K562 (cell line): ENCODE data around the gene CDRT15. TPM values are rescaled to one million over a fixed set of nuclear protein-coding genes. Genes with fewer than 3 reads are reported as not detected.

Experiments
- DDX20 ChIP-seq: fragments of 450-650 bp; IDR thresholded peaks from 2 replicates; pipeline ENCODE4 v1.6.1; 2016; ENCODE audit warnings: missing genetic modification characterization, low read depth, mild to moderate bottlenecking, missing compliant biosample characterization, moderate library complexity
- EP300 ChIP-seq: IDR thresholded peaks from 2 replicates; pipeline ENCODE4 v1.6.1; 2012; ENCODE audit warnings: low read length, improper control_type of control experiment
- HEY1 ChIP-seq: fragments of 250-450 bp; sonication (Bioruptor Pico); IDR thresholded peaks from 2 replicates; pipeline ENCODE4 v1.5.0; 2020; ENCODE audit warnings: mild to moderate bottlenecking, moderate library complexity, borderline replicate concordance
- JUNB ChIP-seq: fragments of 450-650 bp; formaldehyde crosslinking; conservative IDR thresholded peaks from 2 replicates; pipeline ENCODE4 v1.4.0; 2020; ENCODE audit warnings: mild to moderate bottlenecking
- MEIS2 ChIP-seq: fragments of 450-650 bp; IDR thresholded peaks from 2 replicates; pipeline ENCODE4 v1.6.1; 2014; ENCODE audit warnings: mild to moderate bottlenecking; ENCODE audit not compliant: partially characterized antibody
- NONO ChIP-seq, 2 experiments: fragments of 200-400 bp in 1 of 2; fragments of 450-650 bp in 1 of 2; formaldehyde crosslinking in 1 of 2; IDR thresholded peaks; 2 replicates each; pipeline ENCODE4 v1.6.1; 2017; ENCODE audit warnings: low read depth in 2 of 2, mild to moderate bottlenecking in 2 of 2, moderate library complexity in 2 of 2, low read length in 1 of 2
- PCBP1 ChIP-seq: fragments of 200-400 bp; formaldehyde crosslinking; IDR thresholded peaks from 2 replicates; pipeline ENCODE4 v1.6.1; 2018; ENCODE audit warnings: mild to moderate bottlenecking, low read depth, low read length; ENCODE audit not compliant: poor library complexity, severe bottlenecking
- PTBP1 ChIP-seq: fragments of 200-400 bp; formaldehyde crosslinking; IDR thresholded peaks from 2 replicates; pipeline ENCODE4 v1.6.1; 2017; ENCODE audit warnings: low read depth, low read length
- TAF1 ChIP-seq: IDR thresholded peaks from 2 replicates; pipeline ENCODE4 v1.6.1; 2011; ENCODE audit warnings: mild to moderate bottlenecking, low read length, moderate library complexity; ENCODE audit not compliant: insufficient read depth, control insufficient read depth, severe bottlenecking; ENCODE audit errors: extremely low read depth
- TBL1XR1 ChIP-seq, 2 experiments: IDR thresholded peaks; 2 replicates each; pipeline ENCODE4 v1.6.1; 2012; ENCODE audit warnings: improper control_type of control experiment in 2 of 2, low read length in 2 of 2, mild to moderate bottlenecking in 1 of 2
- ZFPM2 ChIP-seq: fragments of 250-450 bp; sonication (Bioruptor Pico); IDR thresholded peaks from 2 replicates; pipeline ENCODE4 v1.5.1; 2022; ENCODE audit warnings: mild to moderate bottlenecking
- ZNF175 ChIP-seq: fragments of 200-800 bp; sonication (Bioruptor generic); IDR thresholded peaks from 2 replicates; pipeline ENCODE4 v1.6.1; 2016; ENCODE audit warnings: low read depth, mild to moderate bottlenecking, missing genetic modification characterization, missing compliant biosample characterization
- ZNF263 ChIP-seq: sonication (generic); formaldehyde crosslinking; IDR thresholded peaks from 2 replicates; pipeline ENCODE4 v1.8.0; 2022; ENCODE audit warnings: mild to moderate bottlenecking, missing genetic modification reagents, borderline replicate concordance
- ZNF384 ChIP-seq: IDR thresholded peaks from 2 replicates; pipeline ENCODE4 v1.6.1; 2012; ENCODE audit warnings: low read depth, low read length, improper control_type of control experiment
- polyA plus RNA-seq, 8 experiments: library from polyadenylated mRNA; depleted of rRNA in 4 of 8; stranded (reverse) in 5 of 8; unstranded in 3 of 8; fragments of >200 nt; fragmentation: Nextera tagmentation in 2 of 8; fragmentation: Illumina TruSeq in 1 of 8; extraction: Ambion mirVana in 2 of 8; extraction: Trizol in 1 of 8; gene quantifications; 2 replicates each; pipeline versions ENCODE4 v1.2.1 to v1.2.3, GENCODE V29; 2011 to 2014; ENCODE audit warnings: inconsistent platforms in 1 of 8, missing spikeins in 1 of 8
- total RNA-seq, 7 experiments: library from RNA; depleted of rRNA in 6 of 7; stranded (reverse); fragments of >200 nt in 6 of 7; fragmentation: Illumina TruSeq in 2 of 7; extraction: Trizol in 2 of 7; gene quantifications; 2 replicates each; pipeline versions ENCODE4 v1.2.1 to v1.2.3, GENCODE V29; 2011 to 2021; ENCODE audit warnings: low replicate concordance in 1 of 7
- TF ChIP-seq, protein P1 (sequence below): sonication (generic); formaldehyde crosslinking; IDR thresholded peaks from 2 replicates; pipeline ENCODE4 v1.8.0; 2023; ENCODE audit warnings: mild to moderate bottlenecking, missing genetic modification reagents
- TF ChIP-seq, protein P2 (sequence below): fragments of 450-650 bp; IDR thresholded peaks from 2 replicates; pipeline ENCODE4 v1.6.1; 2014; ENCODE audit warnings: low read depth, mild to moderate bottlenecking, moderate library complexity, borderline replicate concordance
- TF ChIP-seq, protein P3 (sequence below): sonication (generic); formaldehyde crosslinking; IDR thresholded peaks from 2 replicates; pipeline ENCODE4 v1.8.1; 2023; ENCODE audit warnings: mild to moderate bottlenecking, missing genetic modification reagents, moderate library complexity
- TF ChIP-seq, protein P4 (sequence below): fragments of 450-650 bp; IDR thresholded peaks from 2 replicates; pipeline ENCODE4 v1.6.1; 2016; ENCODE audit warnings: low read depth, mild to moderate bottlenecking, moderate library complexity
- TF ChIP-seq, protein P5 (sequence below): sonication (generic); formaldehyde crosslinking; IDR thresholded peaks from 2 replicates; pipeline ENCODE4 v1.8.1; 2023; ENCODE audit warnings: mild to moderate bottlenecking, missing genetic modification reagents

The CDRT15 gene
- total and polyA plus RNA-seq, 9 of the 15 experiments (the other 6 are each of a cell fraction or from before 2014, with no cell fraction given): not detected

DNA sequence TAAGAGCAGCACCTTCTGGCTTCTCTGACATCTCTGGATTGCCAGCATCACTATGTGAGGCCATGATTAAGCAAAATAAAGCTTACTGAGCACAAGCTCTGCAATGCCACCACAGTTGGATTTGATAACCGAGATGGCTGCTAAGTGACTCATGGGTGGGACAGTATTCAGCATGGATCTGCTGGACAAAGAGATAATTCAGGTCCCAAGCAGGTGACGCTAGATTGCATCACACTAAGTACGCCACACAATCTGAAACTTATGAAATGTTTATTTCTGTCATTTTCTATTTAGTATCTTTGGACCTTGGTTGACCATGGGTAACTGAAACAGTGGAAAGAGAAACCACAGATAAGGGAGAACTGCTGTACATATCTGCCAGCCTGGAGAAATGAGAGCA is 27.4 kb downstream of the CDRT15 start (continued):
- TF ChIP-seq MEIS2 (peak; percentile 24), ZNF263 (CRISPR knock-in tag) (no peak), ZNF384 (no peak), PCBP1 (no peak), HEY1 (CRISPR knock-in tag) (no peak), NONO (IDR thresholded peaks at IDR 0.05; ENCODE audit: low read depth in 2 of 2, low read length in 1 of 2) (no peak), TAF1 (no peak), DDX20 (tag) (no peak), ZNF175 (CRISPR knock-in tag) (no peak), JUNB (no peak), PTBP1 (no peak), EP300 (peak; percentile 78), ZFPM2 (CRISPR knock-in tag) (no peak), TBL1XR1 (IDR thresholded peaks at IDR 0.05; ENCODE audit: low read length in 2 of 2) (0 out of 4 replicates have a peak, but pooled peaks of 1 of the 2 experiments have one; percentile 14)
- TF ChIP-seq, protein P1, sequence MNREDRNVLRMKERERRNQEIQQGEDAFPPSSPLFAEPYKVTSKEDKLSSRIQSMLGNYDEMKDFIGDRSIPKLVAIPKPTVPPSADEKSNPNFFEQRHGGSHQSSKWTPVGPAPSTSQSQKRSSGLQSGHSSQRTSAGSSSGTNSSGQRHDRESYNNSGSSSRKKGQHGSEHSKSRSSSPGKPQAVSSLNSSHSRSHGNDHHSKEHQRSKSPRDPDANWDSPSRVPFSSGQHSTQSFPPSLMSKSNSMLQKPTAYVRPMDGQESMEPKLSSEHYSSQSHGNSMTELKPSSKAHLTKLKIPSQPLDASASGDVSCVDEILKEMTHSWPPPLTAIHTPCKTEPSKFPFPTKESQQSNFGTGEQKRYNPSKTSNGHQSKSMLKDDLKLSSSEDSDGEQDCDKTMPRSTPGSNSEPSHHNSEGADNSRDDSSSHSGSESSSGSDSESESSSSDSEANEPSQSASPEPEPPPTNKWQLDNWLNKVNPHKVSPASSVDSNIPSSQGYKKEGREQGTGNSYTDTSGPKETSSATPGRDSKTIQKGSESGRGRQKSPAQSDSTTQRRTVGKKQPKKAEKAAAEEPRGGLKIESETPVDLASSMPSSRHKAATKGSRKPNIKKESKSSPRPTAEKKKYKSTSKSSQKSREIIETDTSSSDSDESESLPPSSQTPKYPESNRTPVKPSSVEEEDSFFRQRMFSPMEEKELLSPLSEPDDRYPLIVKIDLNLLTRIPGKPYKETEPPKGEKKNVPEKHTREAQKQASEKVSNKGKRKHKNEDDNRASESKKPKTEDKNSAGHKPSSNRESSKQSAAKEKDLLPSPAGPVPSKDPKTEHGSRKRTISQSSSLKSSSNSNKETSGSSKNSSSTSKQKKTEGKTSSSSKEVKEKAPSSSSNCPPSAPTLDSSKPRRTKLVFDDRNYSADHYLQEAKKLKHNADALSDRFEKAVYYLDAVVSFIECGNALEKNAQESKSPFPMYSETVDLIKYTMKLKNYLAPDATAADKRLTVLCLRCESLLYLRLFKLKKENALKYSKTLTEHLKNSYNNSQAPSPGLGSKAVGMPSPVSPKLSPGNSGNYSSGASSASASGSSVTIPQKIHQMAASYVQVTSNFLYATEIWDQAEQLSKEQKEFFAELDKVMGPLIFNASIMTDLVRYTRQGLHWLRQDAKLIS: no peak
- TF ChIP-seq, protein P2, sequence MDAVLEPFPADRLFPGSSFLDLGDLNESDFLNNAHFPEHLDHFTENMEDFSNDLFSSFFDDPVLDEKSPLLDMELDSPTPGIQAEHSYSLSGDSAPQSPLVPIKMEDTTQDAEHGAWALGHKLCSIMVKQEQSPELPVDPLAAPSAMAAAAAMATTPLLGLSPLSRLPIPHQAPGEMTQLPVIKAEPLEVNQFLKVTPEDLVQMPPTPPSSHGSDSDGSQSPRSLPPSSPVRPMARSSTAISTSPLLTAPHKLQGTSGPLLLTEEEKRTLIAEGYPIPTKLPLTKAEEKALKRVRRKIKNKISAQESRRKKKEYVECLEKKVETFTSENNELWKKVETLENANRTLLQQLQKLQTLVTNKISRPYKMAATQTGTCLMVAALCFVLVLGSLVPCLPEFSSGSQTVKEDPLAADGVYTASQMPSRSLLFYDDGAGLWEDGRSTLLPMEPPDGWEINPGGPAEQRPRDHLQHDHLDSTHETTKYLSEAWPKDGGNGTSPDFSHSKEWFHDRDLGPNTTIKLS: no peak
- TF ChIP-seq, protein P3, sequence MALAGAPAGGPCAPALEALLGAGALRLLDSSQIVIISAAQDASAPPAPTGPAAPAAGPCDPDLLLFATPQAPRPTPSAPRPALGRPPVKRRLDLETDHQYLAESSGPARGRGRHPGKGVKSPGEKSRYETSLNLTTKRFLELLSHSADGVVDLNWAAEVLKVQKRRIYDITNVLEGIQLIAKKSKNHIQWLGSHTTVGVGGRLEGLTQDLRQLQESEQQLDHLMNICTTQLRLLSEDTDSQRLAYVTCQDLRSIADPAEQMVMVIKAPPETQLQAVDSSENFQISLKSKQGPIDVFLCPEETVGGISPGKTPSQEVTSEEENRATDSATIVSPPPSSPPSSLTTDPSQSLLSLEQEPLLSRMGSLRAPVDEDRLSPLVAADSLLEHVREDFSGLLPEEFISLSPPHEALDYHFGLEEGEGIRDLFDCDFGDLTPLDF (CRISPR knock-in tag): no peak
- TF ChIP-seq, protein P4, sequence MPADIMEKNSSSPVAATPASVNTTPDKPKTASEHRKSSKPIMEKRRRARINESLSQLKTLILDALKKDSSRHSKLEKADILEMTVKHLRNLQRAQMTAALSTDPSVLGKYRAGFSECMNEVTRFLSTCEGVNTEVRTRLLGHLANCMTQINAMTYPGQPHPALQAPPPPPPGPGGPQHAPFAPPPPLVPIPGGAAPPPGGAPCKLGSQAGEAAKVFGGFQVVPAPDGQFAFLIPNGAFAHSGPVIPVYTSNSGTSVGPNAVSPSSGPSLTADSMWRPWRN: no peak
- TF ChIP-seq, protein P5, sequence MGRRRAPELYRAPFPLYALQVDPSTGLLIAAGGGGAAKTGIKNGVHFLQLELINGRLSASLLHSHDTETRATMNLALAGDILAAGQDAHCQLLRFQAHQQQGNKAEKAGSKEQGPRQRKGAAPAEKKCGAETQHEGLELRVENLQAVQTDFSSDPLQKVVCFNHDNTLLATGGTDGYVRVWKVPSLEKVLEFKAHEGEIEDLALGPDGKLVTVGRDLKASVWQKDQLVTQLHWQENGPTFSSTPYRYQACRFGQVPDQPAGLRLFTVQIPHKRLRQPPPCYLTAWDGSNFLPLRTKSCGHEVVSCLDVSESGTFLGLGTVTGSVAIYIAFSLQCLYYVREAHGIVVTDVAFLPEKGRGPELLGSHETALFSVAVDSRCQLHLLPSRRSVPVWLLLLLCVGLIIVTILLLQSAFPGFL (CRISPR knock-in tag): no peak
